ENCODE measurements around the gene TCF7L2.
"Not testable (repeated sequence)": the region's sequence is repeated elsewhere in the genome, so short reads cannot be mapped to it uniquely, and the experiment has no call there.

The TCF7L2 gene

GRCh38 chr10:113047963-113048781 is 98.1 kb downstream of the TCF7L2 start:
- DNase-seq = no peak

- DNase-seq = no peak
These were observed 99.8 kb downstream of the TCF7L2 start for GRCh38 chr10:113049881-113050280.

GRCh38 chr10:113052076-113052830 is 102.2 kb downstream of the TCF7L2 start:
- DNase-seq = no peak

- DNase-seq = no peak
These were observed 103.0 kb downstream of the TCF7L2 start for GRCh38 chr10:113053091-113053490.

GRCh38 chr10:113053881-113054280 is 103.8 kb downstream of the TCF7L2 start:
- DNase-seq = no peak

- DNase-seq = no peak
These were observed 105.4 kb downstream of the TCF7L2 start for GRCh38 chr10:113055458-113055857.

GRCh38 chr10:113056030-113056429 is 106.0 kb downstream of the TCF7L2 start:
- DNase-seq = no peak

- DNase-seq = no peak
These were observed 106.5 kb downstream of the TCF7L2 start for GRCh38 chr10:113056441-113057021.

GRCh38 chr10:113057948-113058522 is 108.0 kb downstream of the TCF7L2 start:
- no peak for DNase-seq

- DNase-seq = no peak
These were observed 108.7 kb downstream of the TCF7L2 start for GRCh38 chr10:113058523-113059370.

- no peak for DNase-seq
These were observed 109.3 kb downstream of the TCF7L2 start for GRCh38 chr10:113059371-113059780.

- DNase-seq = no peak
These were observed 110.4 kb downstream of the TCF7L2 start for GRCh38 chr10:113060201-113061053.

- DNase-seq = no peak
These were observed 111.0 kb downstream of the TCF7L2 start for GRCh38 chr10:113061054-113061430.

GRCh38 chr10:113061557-113061956 is 111.5 kb downstream of the TCF7L2 start:
- no peak for DNase-seq

GRCh38 chr10:113063043-113063967 is 113.3 kb downstream of the TCF7L2 start:
- DNase-seq = no peak

- DNase-seq = no peak
These were observed 114.0 kb downstream of the TCF7L2 start for GRCh38 chr10:113064039-113064438.

- not testable (repeated sequence) for DNase-seq
These were observed 116.1 kb downstream of the TCF7L2 start for GRCh38 chr10:113066120-113066519.

- no peak for DNase-seq
These were observed 116.7 kb downstream of the TCF7L2 start for GRCh38 chr10:113066561-113067312.

GRCh38 chr10:113067501-113067900 is 117.5 kb downstream of the TCF7L2 start:
- DNase-seq = no peak

All from CD4-positive, alpha-beta T cell treated with Interleukin-21 for 1 hour (primary cell).